IMR-90 (cell line): ENCODE measurements around the gene TPP1. TPM values are rescaled to one million over a fixed set of nuclear protein-coding genes. Genes with fewer than 3 reads are reported as not detected.

ENCODE experiments used
- ATAC-seq: fragments of 200-7000 bp; cut with Tn5 transposase; 2 replicates; pipeline ENCODE4 v1.9.1; 2020; ENCODE audit warnings: low read depth, mild to moderate bottlenecking, moderate library complexity
- BruUV-seq: library from RNA; stranded (reverse); fragments of 400-500 nt; replicated peaks from 2 replicates; lab custom pipeline; 2021; lab: Mats Ljungman, UMichigan
- CTCF ChIA-PET: fragments of 300-600 bp; formaldehyde crosslinking; extraction: SDS; loops from one replicate; lab custom pipeline; 2021; ENCODE audit warnings: antibody characterized with exemption; lab: Yijun Ruan, JAX
- POLR2A ChIA-PET: fragments of 300-600 bp; sonication (Branson Sonifier 250); formaldehyde crosslinking; loops from one replicate; lab custom pipeline; 2022; ENCODE audit warnings: antibody characterized with exemption; ENCODE audit not compliant: unreplicated experiment; lab: Charles Lee
- DNase-seq: peaks from one replicate; pipeline ENCODE4 v3.0.0; 2013
- H2AFZ ChIP-seq: replicated peaks from 2 replicates; pipeline ENCODE3; 2013; ENCODE audit warnings: low read length, mild to moderate bottlenecking; ENCODE audit not compliant: poor library complexity
- H2AK5ac ChIP-seq: 2 replicates; pipeline ENCODE4 v1.6.1; 2013; ENCODE audit warnings: low read depth, low read length, inconsistent platforms
- H2AK9ac ChIP-seq: replicated peaks from 2 replicates; pipeline ENCODE3; 2013; ENCODE audit warnings: mild to moderate bottlenecking, low read depth, low read length, moderate library complexity; ENCODE audit not compliant: poor library complexity
- H2BK120ac ChIP-seq: 2 replicates; pipeline ENCODE4 v1.6.1; 2013; ENCODE audit warnings: low read depth, low read length, inconsistent platforms
- H2BK15ac ChIP-seq: 3 replicates; pipeline ENCODE4 v1.6.1; 2013; ENCODE audit warnings: low read depth, low read length, inconsistent platforms
- H2BK20ac ChIP-seq: 2 replicates; pipeline ENCODE4 v1.6.1; 2013; ENCODE audit warnings: low read depth, mild to moderate bottlenecking, inconsistent platforms, low read length, moderate library complexity
- H2BK5ac ChIP-seq: 2 replicates; pipeline ENCODE4 v1.6.1; 2013; ENCODE audit warnings: mild to moderate bottlenecking, low read depth, low read length, inconsistent platforms; ENCODE audit not compliant: poor library complexity, severe bottlenecking
- H3K14ac ChIP-seq: replicated peaks from 2 replicates; pipeline ENCODE4 v1.6.1; 2013; ENCODE audit warnings: low read depth, low read length, inconsistent platforms
- H3K18ac ChIP-seq: 2 replicates; pipeline ENCODE4 v1.6.1; 2013; ENCODE audit warnings: low read depth, low read length, control low read depth
- H3K23ac ChIP-seq: 2 replicates; pipeline ENCODE4 v1.6.1; 2013; ENCODE audit warnings: low read depth, low read length, inconsistent platforms
- H3K27ac ChIP-seq: 2 replicates; pipeline ENCODE4 v1.5.1; 2013; ENCODE audit warnings: mild to moderate bottlenecking, control low read depth, low read length; ENCODE audit not compliant: insufficient read depth
- H3K27me3 ChIP-seq: 2 replicates; pipeline ENCODE4 v1.6.1; 2013; ENCODE audit warnings: low read length; ENCODE audit not compliant: control insufficient read depth, insufficient read depth
- H3K36me3 ChIP-seq: 2 replicates; pipeline ENCODE4 v1.6.1; 2013; ENCODE audit warnings: low read length, mixed read lengths; ENCODE audit not compliant: control insufficient read depth, insufficient read depth
- H3K4ac ChIP-seq: 2 replicates; pipeline ENCODE4 v1.6.1; 2013; ENCODE audit warnings: low read depth, low read length, inconsistent platforms
- H3K4me1 ChIP-seq: 2 replicates; pipeline ENCODE4 v1.6.1; 2013; ENCODE audit warnings: low read length, mixed read lengths; ENCODE audit not compliant: control insufficient read depth, insufficient read depth
- H3K4me2 ChIP-seq: 2 replicates; pipeline ENCODE4 v1.6.1; 2013; ENCODE audit warnings: low read depth, mild to moderate bottlenecking, control low read depth, low read length, moderate library complexity
- H3K4me3 ChIP-seq: 2 replicates; pipeline ENCODE4 v1.5.1; 2013; ENCODE audit warnings: low read depth, mild to moderate bottlenecking, control low read depth, low read length, moderate library complexity; ENCODE audit not compliant: insufficient read depth
- H3K56ac ChIP-seq: 2 replicates; pipeline ENCODE4 v1.6.1; 2013; ENCODE audit warnings: low read length, inconsistent platforms; ENCODE audit not compliant: insufficient read depth; ENCODE audit errors: extremely low read depth
- H3K79me1 ChIP-seq, 2 experiments: 2 replicates each; pipeline ENCODE4 v1.6.1; 2013; ENCODE audit warnings: low read length in 2 of 2, inconsistent platforms in 1 of 2, low read depth in 1 of 2
- H3K9ac ChIP-seq: 2 replicates; pipeline ENCODE4 v1.6.1; 2013; ENCODE audit warnings: low read depth, low read length, control low read depth
- H3K9me1 ChIP-seq: 2 replicates; pipeline ENCODE4 v1.6.1; 2013; ENCODE audit warnings: low read length, inconsistent platforms; ENCODE audit not compliant: insufficient read depth
- H3K9me3 ChIP-seq: 2 replicates; pipeline ENCODE4 v1.6.1; 2013; ENCODE audit warnings: low read length; ENCODE audit not compliant: control insufficient read depth, insufficient read depth
- H4K20me1 ChIP-seq: 2 replicates; pipeline ENCODE4 v1.6.1; 2013; ENCODE audit warnings: low read length, inconsistent platforms; ENCODE audit not compliant: insufficient read depth
- H4K5ac ChIP-seq: 2 replicates; pipeline ENCODE4 v1.6.1; 2013; ENCODE audit warnings: mild to moderate bottlenecking, low read depth, low read length, control low read depth
- H4K8ac ChIP-seq, 2 experiments: 2 replicates each; pipeline ENCODE4 v1.6.1; 2013; ENCODE audit warnings: low read depth in 2 of 2, low read length in 2 of 2, control low read depth in 1 of 2, inconsistent platforms in 1 of 2
- H4K91ac ChIP-seq: 2 replicates; pipeline ENCODE4 v1.6.1; 2013; ENCODE audit warnings: low read depth, low read length, inconsistent platforms; ENCODE audit not compliant: insufficient read depth
- BHLHE40 ChIP-seq: fragments of 150-350 bp; IDR thresholded peaks from 2 replicates; pipeline ENCODE4 v1.6.1; 2016; ENCODE audit warnings: mild to moderate bottlenecking, low read depth, low read length
- CEBPB ChIP-seq: IDR thresholded peaks from 2 replicates; pipeline ENCODE4 v1.6.1; 2012; ENCODE audit warnings: low read depth, low read length, improper control_type of control experiment
- CHD1 ChIP-seq: IDR thresholded peaks from 2 replicates; pipeline ENCODE4 v1.6.1; 2012; ENCODE audit warnings: low read depth, low read length, improper control_type of control experiment
- CTCF ChIP-seq: conservative IDR thresholded peaks from 2 replicates; pipeline ENCODE4 v1.5.1; 2012; ENCODE audit warnings: mild to moderate bottlenecking, low read depth, low read length, improper control_type of control experiment
- ELK1 ChIP-seq: fragments of 150-350 bp; IDR thresholded peaks from 2 replicates; pipeline ENCODE4 v1.6.1; 2016; ENCODE audit warnings: low read depth, mild to moderate bottlenecking, low read length, moderate library complexity, borderline replicate concordance
- FOS ChIP-seq: fragments of 150-350 bp; IDR thresholded peaks from 2 replicates; pipeline ENCODE4 v1.6.1; 2016; ENCODE audit warnings: low read depth, low read length
- MAFK ChIP-seq: IDR thresholded peaks from 2 replicates; pipeline ENCODE4 v1.6.1; 2012; ENCODE audit warnings: low read depth, low read length, improper control_type of control experiment
- MAZ ChIP-seq: IDR thresholded peaks from 2 replicates; pipeline ENCODE4 v1.6.1; 2012; ENCODE audit warnings: low read depth, mild to moderate bottlenecking, low read length, improper control_type of control experiment, moderate library complexity, borderline replicate concordance
- MXI1 ChIP-seq: IDR thresholded peaks from 2 replicates; pipeline ENCODE4 v1.6.1; 2012; ENCODE audit warnings: low read depth, mild to moderate bottlenecking, low read length, moderate library complexity, borderline replicate concordance
- NFE2L2 ChIP-seq: fragments of 150-350 bp; IDR thresholded peaks from 2 replicates; pipeline ENCODE4 v1.6.1; 2016; ENCODE audit warnings: low read depth, mild to moderate bottlenecking, low read length
- POLR2A ChIP-seq: IDR thresholded peaks from 2 replicates; pipeline ENCODE4 v1.6.1; 2012; ENCODE audit warnings: mild to moderate bottlenecking, low read depth, low read length
- RAD21 ChIP-seq: IDR thresholded peaks from 2 replicates; pipeline ENCODE4 v1.6.1; 2012; ENCODE audit warnings: low read length, improper control_type of control experiment
- RCOR1 ChIP-seq: IDR thresholded peaks from 2 replicates; pipeline ENCODE4 v1.6.1; 2012; ENCODE audit warnings: mild to moderate bottlenecking, low read length, improper control_type of control experiment; ENCODE audit not compliant: insufficient replicate concordance
- RFX5 ChIP-seq: IDR thresholded peaks from 2 replicates; pipeline ENCODE4 v1.8.0; 2012; ENCODE audit warnings: low read depth, mild to moderate bottlenecking, low read length, moderate library complexity
- SMC3 ChIP-seq: fragments of 150-350 bp; IDR thresholded peaks from 2 replicates; pipeline ENCODE4 v1.6.1; 2016; ENCODE audit warnings: low read depth, mild to moderate bottlenecking, antibody characterized with exemption, low read length, moderate library complexity
- USF2 ChIP-seq: fragments of 150-350 bp; IDR thresholded peaks from 2 replicates; pipeline ENCODE4 v1.6.1; 2017; ENCODE audit warnings: mild to moderate bottlenecking, antibody characterized with exemption, low read length, low read depth
- WGBS, 2 experiments: methylation state at CpG; one replicate each; pipeline versions ENCODE4 v1.1.5 to v1.1.7; 2013; ENCODE audit warnings: missing lambda C conversion rate in 2 of 2; ENCODE audit not compliant: insufficient read length in 1 of 2; ENCODE audit errors: extremely low coverage in 2 of 2; 5-methylcytosine and 5-hydroxymethylcytosine counted together
- dilution Hi-C: fragments of 300-500 bp; cut with HindIII; formaldehyde crosslinking; loops from one replicate; pipeline ENCODE4 v1.14.3; 2018; ENCODE audit warnings: low sequenced_read_pairs; ENCODE audit not compliant: unreplicated experiment
- in situ Hi-C: fragments of 300-500 bp; cut with MboI; formaldehyde crosslinking; loops from 3 replicates; pipeline ENCODE4 v1.14.3; 2019; ENCODE audit warnings: low sequenced_read_pairs, inconsistent platforms, mixed read lengths
- intact Hi-C: fragments of 100-400 bp; cut with micrococcal nuclease; formaldehyde crosslinking; loops from 2 replicates; pipeline ENCODE4 v1.10.0; 2022
- polyA plus RNA-seq, 3 experiments: library from polyadenylated mRNA; depleted of rRNA; stranded (reverse); fragments of >200 nt; gene quantifications; 2 replicates each; pipeline ENCODE4 v1.2.3, GENCODE V29; 2012; ENCODE audit warnings: low replicate concordance in 1 of 3
- total RNA-seq: library from RNA; depleted of rRNA; stranded (reverse); fragments of >200 nt; gene quantifications from 2 replicates; pipeline ENCODE4 v1.2.3, GENCODE V29; 2012

TPP1 gene
- total and polyA plus RNA-seq, 2 of the 4 experiments (the other 2 are of a cell fraction) = 33.5 to 108 TPM

GRCh38 chr11:6570691-6571427, 48.4 kb downstream of the TPP1 start:
- in situ Hi-C loops = no loop called here
- Histone ChIP-seq H3K9me1 (peaks cover 8% of the 10 kb centered on the region; the same call in 1 of the 2 replicates), H2BK120ac (no peak overlapping the region), H3K9ac (no peak overlapping the region), H2BK5ac (no peak overlapping the region), H3K4me3 (no peak overlapping the region), H3K4me1 (peaks cover 9% of the 10 kb centered on the region), H2BK15ac (no peak overlapping the region), H2AFZ (peak overlapping the region; percentile 53), H3K18ac (no peak overlapping the region), H4K5ac (no peak overlapping the region), H3K36me3 (no peaks in the 10 kb centered on the region; the same call in 1 of the 2 replicates), H3K27me3 (no peaks in the 10 kb centered on the region), H3K79me1 (peaks cover 0 to 3% of the 10 kb centered on the region in 2 experiments; a peak in 2 of 4 replicates), H3K27ac (no peak overlapping the region), H4K8ac (no peak overlapping the region), H3K56ac (no peak overlapping the region), H2AK9ac (no peak overlapping the region), H2BK20ac (no peak overlapping the region), H3K4me2 (no peak overlapping the region), H3K23ac (no peak overlapping the region), H3K9me3 (no peaks in the 10 kb centered on the region), H4K20me1 (no peaks in the 10 kb centered on the region), H2AK5ac (no peak overlapping the region), H4K91ac (no peak overlapping the region), H3K14ac (no peak overlapping the region), H3K4ac (no peak overlapping the region)
- TF ChIP-seq CHD1 (no peak), MAZ (no peak), CTCF (no peak), MAFK (no peak), USF2 (no peak), ELK1 (no peak), BHLHE40 (no peak), NFE2L2 (no peak), RAD21 (no peak), SMC3 (no peak), POLR2A (no peak), CEBPB (no peak), FOS (no peak), MXI1 (no peak), RFX5 (no peak), RCOR1 (no peak)
- 67% methylated on average over 54 of the region's 62 CpGs; no CpG with 5 or more reads in 1 of the 2 experiments for WGBS, 2 experiments
- ATAC-seq (no peak), DNase-seq (no peak)
- ChIA-PET POLR2A (no interaction called here), CTCF (no interaction called here)
- dilution Hi-C loops = no loop called here
- no TSS peak for BruUV-seq
- intact Hi-C loops = no loop called here
